Testis (tissue), 2 donors: Measurements from ENCODE around the gene PITPNC1.
A peak's percentile ranks its signal among the peaks of the same experiment; 100 is the strongest.

Experiments used
- POLR2A ChIP-seq: fragments of 450-650 bp; IDR thresholded peaks from one replicate; pipeline ENCODE4 v1.6.1; 2017; ENCODE audit warnings: antibody characterized with exemption, mild to moderate bottlenecking, moderate library complexity
- TF ChIP-seq, protein P1 (sequence below), 3 experiments: fragments of 450-650 bp in 2 of 3; fragments of 200-600 bp in 1 of 3; sonication (generic) in 1 of 3; IDR thresholded peaks; one replicate each; pipeline ENCODE4 v1.5.1; 2016 to 2019; ENCODE audit warnings: antibody characterized with exemption in 3 of 3, mild to moderate bottlenecking in 2 of 3, moderate library complexity in 1 of 3

- TF ChIP-seq, protein P1, sequence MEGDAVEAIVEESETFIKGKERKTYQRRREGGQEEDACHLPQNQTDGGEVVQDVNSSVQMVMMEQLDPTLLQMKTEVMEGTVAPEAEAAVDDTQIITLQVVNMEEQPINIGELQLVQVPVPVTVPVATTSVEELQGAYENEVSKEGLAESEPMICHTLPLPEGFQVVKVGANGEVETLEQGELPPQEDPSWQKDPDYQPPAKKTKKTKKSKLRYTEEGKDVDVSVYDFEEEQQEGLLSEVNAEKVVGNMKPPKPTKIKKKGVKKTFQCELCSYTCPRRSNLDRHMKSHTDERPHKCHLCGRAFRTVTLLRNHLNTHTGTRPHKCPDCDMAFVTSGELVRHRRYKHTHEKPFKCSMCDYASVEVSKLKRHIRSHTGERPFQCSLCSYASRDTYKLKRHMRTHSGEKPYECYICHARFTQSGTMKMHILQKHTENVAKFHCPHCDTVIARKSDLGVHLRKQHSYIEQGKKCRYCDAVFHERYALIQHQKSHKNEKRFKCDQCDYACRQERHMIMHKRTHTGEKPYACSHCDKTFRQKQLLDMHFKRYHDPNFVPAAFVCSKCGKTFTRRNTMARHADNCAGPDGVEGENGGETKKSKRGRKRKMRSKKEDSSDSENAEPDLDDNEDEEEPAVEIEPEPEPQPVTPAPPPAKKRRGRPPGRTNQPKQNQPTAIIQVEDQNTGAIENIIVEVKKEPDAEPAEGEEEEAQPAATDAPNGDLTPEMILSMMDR (IDR thresholded peaks at IDR 0.05), result peak in 2 of 3 experiments; percentile 19 to 34
- TF ChIP-seq POLR2A, result no peak
These were observed 252.9 kb downstream of the PITPNC1 start for GRCh38 chr17:67629971-67630320.
